Suprapubic skin (tissue), 4 donors: ENCODE results near the gene CNTN6. TPM values are rescaled to one million over a fixed set of nuclear protein-coding genes. Genes with fewer than 3 reads are reported as not detected.

ENCODE experiments used
- DNase-seq, 2 donors: peaks; one replicate each; pipeline ENCODE4 v3.0.0-alpha.2; 2019; ENCODE audit warnings: low spot score in 2 of 2
- H3K27ac ChIP-seq: fragments of 200-600 bp; sonication (generic); one replicate; pipeline ENCODE4 v1.5.1; 2019
- H3K27me3 ChIP-seq: fragments of 200-600 bp; sonication (generic); one replicate; pipeline ENCODE4 v1.5.1; 2019
- H3K36me3 ChIP-seq: fragments of 200-600 bp; sonication (generic); one replicate; pipeline ENCODE4 v1.5.1; 2019
- H3K4me1 ChIP-seq: fragments of 200-600 bp; sonication (generic); one replicate; pipeline ENCODE4 v1.5.1; 2019
- H3K4me3 ChIP-seq: fragments of 200-600 bp; sonication (generic); one replicate; pipeline ENCODE4 v1.5.1; 2019; ENCODE audit warnings: mild to moderate bottlenecking
- H3K9me3 ChIP-seq: fragments of 200-600 bp; sonication (generic); one replicate; pipeline ENCODE4 v1.5.1; 2019
- EP300 ChIP-seq: sonication (generic); formaldehyde crosslinking; IDR thresholded peaks from one replicate; pipeline ENCODE4 v1.6.1; 2017; ENCODE audit warnings: antibody characterized with exemption
- POLR2A ChIP-seq, 2 donors: fragments of 450-650 bp; IDR thresholded peaks; one replicate each; pipeline ENCODE4 v1.6.1; 2017; ENCODE audit warnings: antibody characterized with exemption in 2 of 2, mild to moderate bottlenecking in 2 of 2, moderate library complexity in 2 of 2
- POLR2AphosphoS5 ChIP-seq, 3 donors: sonication (generic); formaldehyde crosslinking; IDR thresholded peaks; one replicate each; pipeline ENCODE4 v1.6.1; 2017; ENCODE audit warnings: antibody characterized with exemption in 3 of 3
- WGBS: methylation state at CpG from one replicate; pipeline ENCODE4 v1.1.5; 2018; 5-methylcytosine and 5-hydroxymethylcytosine counted together
- total RNA-seq, 4 donors: library from RNA; depleted of rRNA; stranded (reverse); fragments of >200 nt; gene quantifications; one replicate each; pipeline ENCODE4 v1.1.0, GENCODE V29; 2016
- TF ChIP-seq, protein P1 (sequence below), 2 donors: fragments of 200-600 bp in 1 of 2; fragments of 450-650 bp in 1 of 2; sonication (generic) in 1 of 2; IDR thresholded peaks; one replicate each; pipeline ENCODE4 v1.5.1; 2016 to 2019; ENCODE audit warnings: antibody characterized with exemption in 2 of 2, mild to moderate bottlenecking in 1 of 2, moderate library complexity in 1 of 2

CNTN6 gene
- total RNA-seq, result not detected

- no peaks in the 10 kb centered on the region for H3K27me3 ChIP-seq
- H3K27ac ChIP-seq, result no peak within 1 kb of the TSS
- WGBS, result 54% methylated on average over 7 of the region's 7 CpGs
- H3K4me1 ChIP-seq, result no peaks in the 10 kb centered on the region
- no peaks in the 10 kb centered on the region for H3K9me3 ChIP-seq
- no peak within 1 kb of the TSS for H3K4me3 ChIP-seq
- no peaks in the 10 kb centered on the region for H3K36me3 ChIP-seq
- no peak for DNase-seq
- TF ChIP-seq, protein P1, sequence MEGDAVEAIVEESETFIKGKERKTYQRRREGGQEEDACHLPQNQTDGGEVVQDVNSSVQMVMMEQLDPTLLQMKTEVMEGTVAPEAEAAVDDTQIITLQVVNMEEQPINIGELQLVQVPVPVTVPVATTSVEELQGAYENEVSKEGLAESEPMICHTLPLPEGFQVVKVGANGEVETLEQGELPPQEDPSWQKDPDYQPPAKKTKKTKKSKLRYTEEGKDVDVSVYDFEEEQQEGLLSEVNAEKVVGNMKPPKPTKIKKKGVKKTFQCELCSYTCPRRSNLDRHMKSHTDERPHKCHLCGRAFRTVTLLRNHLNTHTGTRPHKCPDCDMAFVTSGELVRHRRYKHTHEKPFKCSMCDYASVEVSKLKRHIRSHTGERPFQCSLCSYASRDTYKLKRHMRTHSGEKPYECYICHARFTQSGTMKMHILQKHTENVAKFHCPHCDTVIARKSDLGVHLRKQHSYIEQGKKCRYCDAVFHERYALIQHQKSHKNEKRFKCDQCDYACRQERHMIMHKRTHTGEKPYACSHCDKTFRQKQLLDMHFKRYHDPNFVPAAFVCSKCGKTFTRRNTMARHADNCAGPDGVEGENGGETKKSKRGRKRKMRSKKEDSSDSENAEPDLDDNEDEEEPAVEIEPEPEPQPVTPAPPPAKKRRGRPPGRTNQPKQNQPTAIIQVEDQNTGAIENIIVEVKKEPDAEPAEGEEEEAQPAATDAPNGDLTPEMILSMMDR (IDR thresholded peaks at IDR 0.05), result no peak
- TF ChIP-seq EP300 (no peak), POLR2A (IDR thresholded peaks at IDR 0.05) (no peak), POLR2AphosphoS5 (IDR thresholded peaks at IDR 0.05) (no peak)
Measured at GRCh38 chr3:1092771-1093170, at the start of gene CNTN6. CNTN6 (plus strand) TSS chr3:1093024; CDS start chr3:1148009, 54,985 bp downstream.

DNA sequence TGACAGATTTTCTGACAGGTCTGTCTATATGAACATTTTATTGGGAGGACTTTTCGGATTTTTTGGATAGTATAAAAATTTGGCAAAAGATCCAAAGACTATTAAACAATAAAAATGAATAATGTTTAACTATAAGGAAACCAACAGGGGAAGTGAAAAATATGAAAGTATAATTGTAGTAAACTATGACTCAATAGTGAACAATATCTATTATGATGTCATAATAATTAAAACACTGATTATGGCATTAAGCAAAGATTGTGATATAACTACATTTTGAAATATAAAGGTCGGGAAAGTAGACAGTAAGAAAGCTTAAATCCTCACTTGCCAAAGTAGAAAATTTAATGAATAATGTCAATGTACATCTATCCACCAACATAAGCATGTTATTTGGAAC, 44.3 kb upstream of the CNTN6 start:
- no peak for DNase-seq
- no peaks in the 10 kb centered on the region for H3K36me3 ChIP-seq
- H3K27ac ChIP-seq, result no peak overlapping the region
- peaks cover 6% of the 10 kb centered on the region for H3K9me3 ChIP-seq
- no peaks in the 10 kb centered on the region for H3K4me1 ChIP-seq
- H3K4me3 ChIP-seq, result no peak overlapping the region
- WGBS, result 52% methylated on average over 2 of the region's 2 CpGs
- TF ChIP-seq POLR2A (IDR thresholded peaks at IDR 0.05) (no peak), POLR2AphosphoS5 (IDR thresholded peaks at IDR 0.05) (no peak), EP300 (no peak)
- TF ChIP-seq, protein P1 (IDR thresholded peaks at IDR 0.05), result no peak
- H3K27me3 ChIP-seq, result no peaks in the 10 kb centered on the region

DNA sequence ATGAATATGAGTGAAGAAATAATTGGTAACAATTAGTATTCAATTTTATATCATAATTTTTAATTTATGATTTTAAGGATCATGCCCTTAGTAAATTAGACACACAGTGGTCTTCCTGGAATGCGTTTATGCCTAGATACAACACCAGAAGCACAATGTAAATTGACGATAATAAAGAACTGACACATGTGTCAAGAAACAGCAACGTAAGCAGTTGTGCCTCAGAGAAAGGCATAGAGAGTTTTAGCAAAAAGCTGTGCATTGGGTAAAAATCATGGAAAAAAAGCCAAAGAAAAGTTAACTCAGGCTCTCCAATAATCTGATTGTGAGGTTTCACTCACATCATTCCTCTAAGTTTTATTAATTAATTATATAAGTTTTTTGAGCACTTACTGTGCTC, 37.0 kb upstream of the CNTN6 start:
- Histone ChIP-seq H3K4me1 (no peaks in the 10 kb centered on the region), H3K27me3 (no peaks in the 10 kb centered on the region), H3K36me3 (no peaks in the 10 kb centered on the region), H3K9me3 (no peaks in the 10 kb centered on the region), H3K27ac (no peak overlapping the region), H3K4me3 (no peak overlapping the region)
- TF ChIP-seq, protein P1 (IDR thresholded peaks at IDR 0.05), result no peak
- TF ChIP-seq POLR2AphosphoS5 (IDR thresholded peaks at IDR 0.05) (no peak), POLR2A (IDR thresholded peaks at IDR 0.05) (no peak)
- 71% methylated on average over 3 of the region's 3 CpGs for WGBS
- no peak for DNase-seq

- DNase-seq, result no peak
- no peak for TF ChIP-seq EP300
- TF ChIP-seq POLR2A (IDR thresholded peaks at IDR 0.05), result no peak
- no peak for TF ChIP-seq POLR2AphosphoS5 (IDR thresholded peaks at IDR 0.05)
- TF ChIP-seq, protein P1 (IDR thresholded peaks at IDR 0.05), result no peak
Measured at GRCh38 chr3:1056744-1057143, 36.1 kb upstream of the CNTN6 start.

GRCh38 chr3:1057436-1057835, 35.4 kb upstream of the CNTN6 start:
- 43% methylated on average over 1 of the region's 1 CpG for WGBS

More at GRCh38 chr3:1056744-1057143, 36.1 kb upstream of the CNTN6 start:
- Histone ChIP-seq H3K36me3 (no peaks in the 10 kb centered on the region), H3K27ac (no peak overlapping the region), H3K27me3 (no peaks in the 10 kb centered on the region), H3K4me1 (no peaks in the 10 kb centered on the region), H3K9me3 (no peaks in the 10 kb centered on the region), H3K4me3 (no peak overlapping the region)

More at GRCh38 chr3:1057436-1057835, 35.4 kb upstream of the CNTN6 start:
- no peaks in the 10 kb centered on the region for H3K9me3 ChIP-seq
- no peaks in the 10 kb centered on the region for H3K27me3 ChIP-seq
- H3K4me3 ChIP-seq, result no peak overlapping the region
- no peak overlapping the region for H3K27ac ChIP-seq
- TF ChIP-seq, protein P1 (IDR thresholded peaks at IDR 0.05), result no peak
- TF ChIP-seq POLR2A (IDR thresholded peaks at IDR 0.05) (no peak), EP300 (no peak), POLR2AphosphoS5 (IDR thresholded peaks at IDR 0.05) (no peak)
- no peaks in the 10 kb centered on the region for H3K36me3 ChIP-seq
- DNase-seq, result no peak
- no peaks in the 10 kb centered on the region for H3K4me1 ChIP-seq
